A673 (cell line): ENCODE data around the gene SPECC1. TPM values are rescaled to one million over a fixed set of nuclear protein-coding genes. Genes with fewer than 3 reads are reported as not detected.

Source experiments
- BruUV-seq: library from RNA; stranded (reverse); fragments of 400-500 nt; replicated peaks from 2 replicates; lab custom pipeline; 2021; lab: Mats Ljungman, UMichigan
- CTCF ChIA-PET: fragments of 300-600 bp; sonication (Branson Sonifier 250); formaldehyde crosslinking; loops from one replicate; lab custom pipeline; 2022; ENCODE audit warnings: antibody characterized with exemption; lab: Charles Lee
- POLR2A ChIA-PET: fragments of 300-600 bp; sonication (Branson Sonifier 250); formaldehyde crosslinking; loops from one replicate; lab custom pipeline; 2022; ENCODE audit warnings: antibody characterized with exemption; ENCODE audit not compliant: low non-redundant PET; lab: Charles Lee
- DNase-seq: peaks from one replicate; pipeline ENCODE4 v3.0.0-alpha.2; 2015; ENCODE audit warnings: low spot score
- H3K27ac ChIP-seq: fragments of 200-600 bp; sonication (generic); 2 replicates; pipeline ENCODE4 v1.5.1; 2016; ENCODE audit warnings: mixed run types, low read depth, mild to moderate bottlenecking, mixed read lengths, antibody characterized with exemption, low read length; ENCODE audit not compliant: poor library complexity, severe bottlenecking
- H3K27me3 ChIP-seq: fragments of 200-600 bp; sonication (generic); replicated peaks from 2 replicates; pipeline ENCODE4 v1.6.1; 2017; ENCODE audit warnings: mixed run types, low read depth, mild to moderate bottlenecking, mixed read lengths, antibody characterized with exemption, low read length; ENCODE audit not compliant: insufficient read depth, poor library complexity
- H3K36me3 ChIP-seq: fragments of 200-600 bp; sonication (generic); 2 replicates; pipeline ENCODE4 v1.6.1; 2016; ENCODE audit warnings: mixed run types, mild to moderate bottlenecking, mixed read lengths, antibody characterized with exemption, low read length; ENCODE audit not compliant: insufficient read depth, poor library complexity, severe bottlenecking
- H3K4me1 ChIP-seq: fragments of 200-600 bp; sonication (generic); 2 replicates; pipeline ENCODE4 v1.6.1; 2017; ENCODE audit warnings: mixed run types, mild to moderate bottlenecking, mixed read lengths, antibody characterized with exemption, low read length; ENCODE audit not compliant: insufficient read depth, poor library complexity, severe bottlenecking
- H3K4me3 ChIP-seq: fragments of 200-600 bp; sonication (generic); 2 replicates; pipeline ENCODE4 v1.5.1; 2016; ENCODE audit warnings: low read depth, mixed run types, mild to moderate bottlenecking, mixed read lengths, low read length; ENCODE audit not compliant: poor library complexity, severe bottlenecking
- H3K9me3 ChIP-seq: fragments of 200-600 bp; sonication (generic); 2 replicates; pipeline ENCODE4 v1.6.1; 2016; ENCODE audit warnings: mixed run types, low read depth, mild to moderate bottlenecking, mixed read lengths, antibody characterized with exemption, low read length; ENCODE audit not compliant: poor library complexity, severe bottlenecking
- EZH2 ChIP-seq: fragments of 200-600 bp; sonication (generic); IDR thresholded peaks from 2 replicates; pipeline ENCODE4 v1.6.1; 2017; ENCODE audit warnings: borderline replicate concordance, low read depth, mild to moderate bottlenecking, mixed read lengths, antibody characterized with exemption, low read length; ENCODE audit not compliant: poor library complexity, severe bottlenecking
- intact Hi-C: fragments of 100-400 bp; cut with micrococcal nuclease; formaldehyde crosslinking; loops from one replicate; pipeline ENCODE4 v1.10.0; 2022; ENCODE audit not compliant: unreplicated experiment
- total RNA-seq: library from RNA; stranded (reverse); gene quantifications from 2 replicates; pipeline ENCODE4 v1.2.3, GENCODE V29; 2021
- TF ChIP-seq, protein P1 (sequence below): fragments of 300-800, 200-600 bp; sonication (generic); conservative IDR thresholded peaks from 2 replicates; pipeline ENCODE4 v1.5.1; 2017; ENCODE audit warnings: low read depth, mild to moderate bottlenecking, antibody characterized with exemption, low read length, moderate library complexity, mixed read lengths

Gene SPECC1
- total RNA-seq, 1 experiment from 2014 or later = 5.8 TPM

GRCh38 chr17:20143740-20144139 is 134.6 kb downstream of the SPECC1 start:
- no peak for TF ChIP-seq EZH2
- TF ChIP-seq, protein P1, sequence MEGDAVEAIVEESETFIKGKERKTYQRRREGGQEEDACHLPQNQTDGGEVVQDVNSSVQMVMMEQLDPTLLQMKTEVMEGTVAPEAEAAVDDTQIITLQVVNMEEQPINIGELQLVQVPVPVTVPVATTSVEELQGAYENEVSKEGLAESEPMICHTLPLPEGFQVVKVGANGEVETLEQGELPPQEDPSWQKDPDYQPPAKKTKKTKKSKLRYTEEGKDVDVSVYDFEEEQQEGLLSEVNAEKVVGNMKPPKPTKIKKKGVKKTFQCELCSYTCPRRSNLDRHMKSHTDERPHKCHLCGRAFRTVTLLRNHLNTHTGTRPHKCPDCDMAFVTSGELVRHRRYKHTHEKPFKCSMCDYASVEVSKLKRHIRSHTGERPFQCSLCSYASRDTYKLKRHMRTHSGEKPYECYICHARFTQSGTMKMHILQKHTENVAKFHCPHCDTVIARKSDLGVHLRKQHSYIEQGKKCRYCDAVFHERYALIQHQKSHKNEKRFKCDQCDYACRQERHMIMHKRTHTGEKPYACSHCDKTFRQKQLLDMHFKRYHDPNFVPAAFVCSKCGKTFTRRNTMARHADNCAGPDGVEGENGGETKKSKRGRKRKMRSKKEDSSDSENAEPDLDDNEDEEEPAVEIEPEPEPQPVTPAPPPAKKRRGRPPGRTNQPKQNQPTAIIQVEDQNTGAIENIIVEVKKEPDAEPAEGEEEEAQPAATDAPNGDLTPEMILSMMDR = no peak
- Histone ChIP-seq H3K4me1 (no peaks in the 10 kb centered on the region), H3K27me3 (no peaks in the 10 kb centered on the region), H3K4me3 (no peak overlapping the region), H3K9me3 (no peaks in the 10 kb centered on the region), H3K36me3 (no peaks in the 10 kb centered on the region), H3K27ac (no peak overlapping the region)
- DNase-seq = no peak
- ChIA-PET POLR2A (no interaction called here), CTCF (no interaction called here)
- intact Hi-C loops = no loop called here
- BruUV-seq = no TSS peak

GRCh38 chr17:20145567-20145966 is 136.4 kb downstream of the SPECC1 start:
- POLR2A ChIA-PET = no interaction called here
- no peaks in the 10 kb centered on the region for H3K4me1 ChIP-seq
- H3K36me3 ChIP-seq = no peaks in the 10 kb centered on the region
- H3K9me3 ChIP-seq = no peaks in the 10 kb centered on the region
- H3K27me3 ChIP-seq = no peaks in the 10 kb centered on the region
- no TSS peak for BruUV-seq
- no peak overlapping the region for H3K27ac ChIP-seq
- no peak overlapping the region for H3K4me3 ChIP-seq
- TF ChIP-seq, protein P1 = no peak
- no peak for TF ChIP-seq EZH2
- CTCF ChIA-PET = no interaction called here
- no peak for DNase-seq
- intact Hi-C loops = no loop called here

- CTCF ChIA-PET = no interaction called here
- intact Hi-C loops = no loop called here
- Histone ChIP-seq H3K4me1 (no peaks in the 10 kb centered on the region), H3K36me3 (no peaks in the 10 kb centered on the region), H3K27me3 (no peaks in the 10 kb centered on the region), H3K9me3 (no peaks in the 10 kb centered on the region), H3K27ac (no peak overlapping the region), H3K4me3 (no peak overlapping the region)
- DNase-seq = no peak
- POLR2A ChIA-PET = no interaction called here
- no peak for TF ChIP-seq EZH2
- TF ChIP-seq, protein P1 = no peak
- BruUV-seq = no TSS peak
Measured at GRCh38 chr17:20149251-20149650, 140.1 kb downstream of the SPECC1 start.
